D721Med (cell line): Measurements from ENCODE around the gene COL11A2.
A peak's percentile ranks its signal among the peaks of the same experiment; 100 is the strongest.

Experiments used
- DNase-seq: peaks from one replicate; pipeline ENCODE4 v3.0.0; 2011; ENCODE audit warnings: low spot score; ENCODE audit not compliant: insufficient read length
- FAIRE-seq: peaks from 2 replicates; lab custom pipeline; 2011; peaks lifted over from hg19 to GRCh38; lab: Jason Lieb, UNC
- CTCF ChIP-seq: IDR thresholded peaks from 2 replicates; pipeline ENCODE4 v1.5.1; 2012; ENCODE audit warnings: mild to moderate bottlenecking, control low read depth; ENCODE audit not compliant: insufficient read depth; ENCODE audit errors: missing control alignments

Gene COL11A2

GRCh38 chr6:33197431-33198048, 5.3 kb upstream of the COL11A2 start:
- FAIRE-seq (no peak), DNase-seq (peak; percentile 83)
- TF ChIP-seq CTCF, result peak; percentile 67

- DNase-seq, result no peak
- no peak for FAIRE-seq
- TF ChIP-seq CTCF, result no peak
Observed at GRCh38 chr6:33195304-33196165, 3.3 kb upstream of the COL11A2 start.

GRCh38 chr6:33194431-33194979, 2.2 kb upstream of the COL11A2 start:
- TF ChIP-seq CTCF, result no peak
- no peak for DNase-seq
- no peak for FAIRE-seq

GRCh38 chr6:33193619-33194018, 1.4 kb upstream of the COL11A2 start:
- no peak for TF ChIP-seq CTCF
- no peak for FAIRE-seq
- no peak for DNase-seq

- TF ChIP-seq CTCF, result no peak
- DNase-seq (no peak), FAIRE-seq (no peak)
Observed at GRCh38 chr6:33192671-33193602, 670 bp upstream of the COL11A2 start.

- no peak for TF ChIP-seq CTCF
- DNase-seq (no peak), FAIRE-seq (no peak)
Observed at GRCh38 chr6:33191383-33192104, 723 bp downstream of the COL11A2 start.
